A549 (cell line): ENCODE data around the gene PLD2. TPM values are rescaled to one million over a fixed set of nuclear protein-coding genes. Genes with fewer than 3 reads are reported as not detected.

Experiments used
- ATAC-seq, 2 experiments: fragments of 200-7000 bp in 1 of 2; fragments of >200 bp in 1 of 2; cut with Nextera tagmentation in 1 of 2; cut with Tn5 transposase in 1 of 2; 3 replicates each; pipeline versions ENCODE4 v1.8.0 to v1.9.1; 2018 to 2020; ENCODE audit warnings: mild to moderate bottlenecking in 1 of 2, moderate library complexity in 1 of 2
- CTCF ChIA-PET: fragments of 300-600 bp; sonication (Branson Sonifier 250); formaldehyde crosslinking; extraction: SDS; loops from one replicate; lab custom pipeline; 2021; ENCODE audit warnings: antibody characterized with exemption, inconsistent platforms; lab: Yijun Ruan, JAX
- POLR2A ChIA-PET: fragments of 350-600 bp; formaldehyde crosslinking; extraction: SDS; loops from one replicate; lab custom pipeline; 2021; ENCODE audit warnings: antibody characterized with exemption, inconsistent platforms; lab: Yijun Ruan, JAX
- DNase-seq, 2 experiments: peaks; one replicate each; pipeline versions ENCODE4 v3.0.0 to v3.0.0-alpha.2; 2011 to 2016; ENCODE audit warnings: low read depth in 1 of 2, low spot score in 1 of 2
- FAIRE-seq: peaks from 2 replicates; lab custom pipeline; 2011; peaks lifted over from hg19 to GRCh38; lab: Jason Lieb, UNC
- H3K27ac ChIP-seq, 2 experiments: fragments of >200 bp; sonication (Bioruptor Twin); formaldehyde crosslinking; 3 replicates each; pipeline ENCODE4 v1.5.1; 2016 to 2017
- H3K4me1 ChIP-seq: fragments of >200 bp; sonication (Bioruptor Twin); formaldehyde crosslinking; 3 replicates; pipeline ENCODE4 v1.6.1; 2016
- H3K4me2 ChIP-seq: fragments of >200 bp; sonication (Bioruptor Twin); formaldehyde crosslinking; 3 replicates; pipeline ENCODE4 v1.6.1; 2016
- H3K4me3 ChIP-seq: fragments of >200 bp; sonication (Bioruptor Twin); formaldehyde crosslinking; 3 replicates; pipeline ENCODE4 v1.5.1; 2016
- H3K9me3 ChIP-seq: fragments of >200 bp; sonication (Bioruptor Twin); formaldehyde crosslinking; 3 replicates; pipeline ENCODE4 v1.6.1; 2016
- CBX2 ChIP-seq: fragments of 200-600 bp; sonication (generic); IDR thresholded peaks from 2 replicates; pipeline ENCODE4 v1.6.1; 2016; ENCODE audit warnings: low read depth, mild to moderate bottlenecking, borderline replicate concordance
- CEBPB ChIP-seq, 2 experiments: fragments of >200 bp in 1 of 2; sonication (Bioruptor Twin) in 1 of 2; formaldehyde crosslinking in 1 of 2; IDR thresholded peaks; 2 replicates each; pipeline ENCODE4 v1.6.1; 2012 to 2016
- CHD2 ChIP-seq: fragments of 150-350 bp; IDR thresholded peaks from 2 replicates; pipeline ENCODE4 v1.6.1; 2014; ENCODE audit warnings: low read length; ENCODE audit not compliant: partially characterized antibody
- EP300 ChIP-seq, 2 experiments: fragments of >200 bp; sonication (Bioruptor Twin); formaldehyde crosslinking; IDR thresholded peaks; 2 replicates in 1 of 2; 3 replicates in 1 of 2; pipeline ENCODE4 v1.6.1; 2016 to 2017
- FOSL2 ChIP-seq, 2 experiments: fragments of 450-650 bp in 1 of 2; fragments of >200 bp in 1 of 2; sonication (Bioruptor Twin) in 1 of 2; formaldehyde crosslinking; IDR thresholded peaks; 2 replicates each; pipeline versions ENCODE4 v1.5.0 to v1.6.1; 2016 to 2020; ENCODE audit warnings: mild to moderate bottlenecking in 1 of 2, moderate library complexity in 1 of 2
- FOXS1 ChIP-seq: fragments of 250-450 bp; sonication (Bioruptor Pico); IDR thresholded peaks from 2 replicates; pipeline ENCODE4 v1.5.0; 2020; ENCODE audit warnings: mild to moderate bottlenecking, moderate library complexity
- HOXB5 ChIP-seq: fragments of 250-450 bp; sonication (Bioruptor Pico); IDR thresholded peaks from 2 replicates; pipeline ENCODE4 v1.5.0; 2020; ENCODE audit warnings: mild to moderate bottlenecking, moderate library complexity
- KDM1A ChIP-seq: fragments of 200-600 bp; sonication (generic); IDR thresholded peaks from 2 replicates; pipeline ENCODE4 v1.6.1; 2016; ENCODE audit warnings: low read depth, mild to moderate bottlenecking
- KDM5A ChIP-seq: fragments of 200-600 bp; sonication (generic); IDR thresholded peaks from 2 replicates; pipeline ENCODE4 v1.6.1; 2016; ENCODE audit warnings: antibody characterized with exemption, mild to moderate bottlenecking
- MAZ ChIP-seq: fragments of 150-350 bp; IDR thresholded peaks from 2 replicates; pipeline ENCODE4 v1.6.1; 2014; ENCODE audit warnings: antibody characterized with exemption, low read depth, low read length, borderline replicate concordance
- MYC ChIP-seq: IDR thresholded peaks from 2 replicates; pipeline ENCODE4 v1.6.1; 2012; ENCODE audit warnings: mild to moderate bottlenecking, inconsistent platforms, low read length, improper control_type of control experiment, borderline replicate concordance
- NPAS2 ChIP-seq: fragments of 250-450 bp; sonication (Bioruptor Pico); IDR thresholded peaks from 2 replicates; pipeline ENCODE4 v1.8.0; 2022; ENCODE audit warnings: mild to moderate bottlenecking, moderate library complexity, borderline replicate concordance
- RNF2 ChIP-seq: fragments of 200-600 bp; sonication (generic); IDR thresholded peaks from 2 replicates; pipeline ENCODE4 v1.6.1; 2016; ENCODE audit warnings: low read depth, mild to moderate bottlenecking, antibody characterized with exemption, moderate library complexity, borderline replicate concordance
- SMC3 ChIP-seq: fragments of >200 bp; sonication (Bioruptor Twin); formaldehyde crosslinking; IDR thresholded peaks from 3 replicates; pipeline ENCODE4 v1.6.1; 2018; ENCODE audit warnings: inconsistent platforms
- TFCP2L1 ChIP-seq: fragments of 250-450 bp; sonication (Bioruptor Pico); IDR thresholded peaks from 2 replicates; pipeline ENCODE4 v1.5.0; 2021; ENCODE audit warnings: mild to moderate bottlenecking
- ZFP36 ChIP-seq: fragments of 450-650 bp; IDR thresholded peaks from 2 replicates; pipeline ENCODE4 v1.6.1; 2014; ENCODE audit warnings: borderline replicate concordance; ENCODE audit not compliant: partially characterized antibody
- ZNF302 ChIP-seq: fragments of 250-450 bp; sonication (Bioruptor Pico); IDR thresholded peaks from 2 replicates; pipeline ENCODE4 v1.9.0; 2021; ENCODE audit warnings: inconsistent platforms, mild to moderate bottlenecking, moderate library complexity
- WGBS: methylation state at CpG from one replicate; pipeline ENCODE4 v1.1.6; 2017; ENCODE audit errors: missing lambda C conversion rate; 5-methylcytosine and 5-hydroxymethylcytosine counted together
- polyA plus RNA-seq, 4 experiments: library from polyadenylated mRNA; depleted of rRNA in 3 of 4; stranded (reverse); fragments of >200 nt; fragmentation: RNase III in 1 of 4; extraction: RNeasy Plus Mini Kit Qiagen cat#74134 plus additional on column Dnase treatment in 1 of 4; gene quantifications; 2 replicates in 3 of 4; 3 replicates in 1 of 4; pipeline ENCODE4 v1.2.3, GENCODE V29; 2011 to 2017
- TF ChIP-seq, protein P1 (sequence below): fragments of >200 bp; sonication (Bioruptor Twin); formaldehyde crosslinking; IDR thresholded peaks from 3 replicates; pipeline ENCODE4 v1.5.1; 2016
- TF ChIP-seq, protein P2 (sequence below): fragments of 250-450 bp; sonication (Bioruptor Pico); IDR thresholded peaks from 2 replicates; pipeline ENCODE4 v1.5.0; 2020; ENCODE audit warnings: low read depth, mild to moderate bottlenecking, moderate library complexity

Gene PLD2
- polyA plus RNA-seq, 2 of the 4 experiments (the other 2 are of a cell fraction), result 17.0 to 23.0 TPM

DNA sequence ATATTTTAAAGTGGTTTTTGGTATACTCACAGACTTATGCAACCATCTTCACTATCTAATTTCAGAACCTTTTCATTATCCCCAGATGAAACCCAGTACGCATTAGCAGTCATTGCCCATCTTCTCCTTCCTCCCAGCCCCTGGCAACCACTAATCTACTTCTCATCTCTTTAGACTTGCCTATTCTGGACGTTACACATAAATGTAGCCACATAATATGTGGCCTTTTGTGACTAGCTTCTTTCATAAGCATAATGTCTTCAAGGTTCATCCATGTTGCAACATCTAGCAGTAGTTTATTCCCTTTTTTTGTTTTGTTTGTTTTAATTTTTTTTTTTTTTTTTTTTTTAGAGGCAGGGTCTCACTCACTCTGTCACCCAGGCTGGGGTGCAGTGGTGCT is 63.9 kb downstream of the PLD2 start:
- H3K27ac ChIP-seq, result no peak overlapping the region
- no peak overlapping the region for H3K4me2 ChIP-seq
- H3K9me3 ChIP-seq, result no peaks in the 10 kb centered on the region
- TF ChIP-seq CHD2, result no peak
- no peak for TF ChIP-seq RNF2
- TF ChIP-seq FOSL2 (IDR thresholded peaks at IDR 0.05), result no peak
- TF ChIP-seq FOSL2 (CRISPR knock-in tag; IDR thresholded peaks at IDR 0.05), result no peak
- no peak for TF ChIP-seq KDM1A
- no peak for TF ChIP-seq ZFP36
- no peak for TF ChIP-seq MAZ
- TF ChIP-seq FOXS1 (CRISPR knock-in tag), result no peak
- TF ChIP-seq CEBPB (IDR thresholded peaks at IDR 0.05), result no peak
- TF ChIP-seq TFCP2L1 (CRISPR knock-in tag), result no peak
- no peak for TF ChIP-seq HOXB5 (CRISPR knock-in tag)
- no peak for TF ChIP-seq EP300 (IDR thresholded peaks at IDR 0.05)
- no peak for TF ChIP-seq CBX2
- TF ChIP-seq, protein P1, sequence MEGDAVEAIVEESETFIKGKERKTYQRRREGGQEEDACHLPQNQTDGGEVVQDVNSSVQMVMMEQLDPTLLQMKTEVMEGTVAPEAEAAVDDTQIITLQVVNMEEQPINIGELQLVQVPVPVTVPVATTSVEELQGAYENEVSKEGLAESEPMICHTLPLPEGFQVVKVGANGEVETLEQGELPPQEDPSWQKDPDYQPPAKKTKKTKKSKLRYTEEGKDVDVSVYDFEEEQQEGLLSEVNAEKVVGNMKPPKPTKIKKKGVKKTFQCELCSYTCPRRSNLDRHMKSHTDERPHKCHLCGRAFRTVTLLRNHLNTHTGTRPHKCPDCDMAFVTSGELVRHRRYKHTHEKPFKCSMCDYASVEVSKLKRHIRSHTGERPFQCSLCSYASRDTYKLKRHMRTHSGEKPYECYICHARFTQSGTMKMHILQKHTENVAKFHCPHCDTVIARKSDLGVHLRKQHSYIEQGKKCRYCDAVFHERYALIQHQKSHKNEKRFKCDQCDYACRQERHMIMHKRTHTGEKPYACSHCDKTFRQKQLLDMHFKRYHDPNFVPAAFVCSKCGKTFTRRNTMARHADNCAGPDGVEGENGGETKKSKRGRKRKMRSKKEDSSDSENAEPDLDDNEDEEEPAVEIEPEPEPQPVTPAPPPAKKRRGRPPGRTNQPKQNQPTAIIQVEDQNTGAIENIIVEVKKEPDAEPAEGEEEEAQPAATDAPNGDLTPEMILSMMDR, result no peak
- TF ChIP-seq, protein P2, sequence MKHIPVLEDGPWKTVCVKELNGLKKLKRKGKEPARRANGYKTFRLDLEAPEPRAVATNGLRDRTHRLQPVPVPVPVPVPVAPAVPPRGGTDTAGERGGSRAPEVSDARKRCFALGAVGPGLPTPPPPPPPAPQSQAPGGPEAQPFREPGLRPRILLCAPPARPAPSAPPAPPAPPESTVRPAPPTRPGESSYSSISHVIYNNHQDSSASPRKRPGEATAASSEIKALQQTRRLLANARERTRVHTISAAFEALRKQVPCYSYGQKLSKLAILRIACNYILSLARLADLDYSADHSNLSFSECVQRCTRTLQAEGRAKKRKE (CRISPR knock-in tag), result no peak
- no peak for TF ChIP-seq ZNF302 (CRISPR knock-in tag)
- no peak for TF ChIP-seq NPAS2
- no peak for TF ChIP-seq SMC3
- no peak for TF ChIP-seq MYC
- CTCF ChIA-PET, result interaction anchor here (0.9 to 1.8 kb wide), 9 partner anchors 11 to 84 kb away, joined by 3 to 9 read pairs (median 4); partner anchors contain the start of genes CHRNE, GLTPD2 and PSMB6
- 91% methylated on average over 2 of the region's 2 CpGs for WGBS
- H3K4me3 ChIP-seq, result no peak overlapping the region
- H3K4me1 ChIP-seq, result no peaks in the 10 kb centered on the region
- DNase-seq (no peak), FAIRE-seq (no peak), ATAC-seq (no peak)
- POLR2A ChIA-PET, result no interaction called here

DNA sequence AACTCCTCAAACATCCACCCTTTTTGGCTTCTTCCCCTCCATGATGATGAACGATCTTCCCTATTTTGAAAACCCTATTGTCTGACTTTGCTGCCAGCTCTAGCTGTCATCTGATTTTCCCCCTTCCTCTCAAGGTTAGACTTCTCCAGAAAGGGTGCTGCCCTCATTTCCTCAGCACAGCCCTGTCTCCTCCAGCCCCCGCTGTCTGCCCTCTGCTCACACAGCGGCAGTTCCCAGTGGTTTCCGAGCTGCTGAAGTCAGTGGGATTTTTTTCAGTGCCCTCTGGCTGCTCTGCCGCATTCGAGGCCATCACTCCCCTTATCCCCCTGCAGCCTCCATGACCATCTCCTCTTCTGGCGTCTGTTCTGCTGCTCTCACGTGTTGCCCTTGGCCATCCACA is 65.8 kb downstream of the PLD2 start:
- DNase-seq (no peak), FAIRE-seq (no peak), ATAC-seq (no peak)
- ChIA-PET CTCF (interaction anchor here (1.0 to 1.6 kb wide), 4 partner anchors 8 to 85 kb away, joined by 3 to 4 read pairs (median 4); no protein-coding TSS in a partner anchor), POLR2A (no interaction called here)
- Histone ChIP-seq H3K27ac (no peak overlapping the region), H3K9me3 (no peaks in the 10 kb centered on the region), H3K4me2 (no peak overlapping the region), H3K4me3 (no peak overlapping the region), H3K4me1 (no peaks in the 10 kb centered on the region)
- WGBS, result 91% methylated on average over 8 of the region's 8 CpGs
- TF ChIP-seq KDM5A, result no peak
- TF ChIP-seq SMC3, result no peak
- TF ChIP-seq, all 56 proteins: peak for 0

Other genes starting within 250 kb of the PLD2 start
- not detected in 2 replicates for gene GGT6, start 246.6 kb upstream of the PLD2 start, polyA plus RNA-seq (2011; rRNA removed)
- not detected in 3 replicates for gene GGT6, start 246.6 kb upstream of the PLD2 start, polyA plus RNA-seq (2017; fragmentation: RNase III; extraction: RNeasy Plus Mini Kit Qiagen cat#74134 plus additional on column Dnase treatment)
- gene SMTNL2, start 222.6 kb upstream of the PLD2 start, polyA plus RNA-seq (2011; rRNA removed), result 0.05 and 0.07 TPM in 2 replicates
- 0.06 to 0.21 TPM (median 0.10 TPM) in 3 replicates for gene SMTNL2, start 222.6 kb upstream of the PLD2 start, polyA plus RNA-seq (2017; fragmentation: RNase III; extraction: RNeasy Plus Mini Kit Qiagen cat#74134 plus additional on column Dnase treatment)
- 0.12 and 0.15 TPM in 2 replicates for gene ALOX15, start 165.5 kb upstream of the PLD2 start, polyA plus RNA-seq (2011; rRNA removed)
- gene ALOX15, start 165.5 kb upstream of the PLD2 start, polyA plus RNA-seq (2017; fragmentation: RNase III; extraction: RNeasy Plus Mini Kit Qiagen cat#74134 plus additional on column Dnase treatment), result 0.08 to 0.12 TPM in 2 of 3 replicates, not detected in the other
- 30.2 and 35.5 TPM in 2 replicates for gene PELP1, start 103.0 kb upstream of the PLD2 start, polyA plus RNA-seq (2011; rRNA removed)
- gene PELP1, start 103.0 kb upstream of the PLD2 start, polyA plus RNA-seq (2017; fragmentation: RNase III; extraction: RNeasy Plus Mini Kit Qiagen cat#74134 plus additional on column Dnase treatment), result 52.5 to 60.0 TPM (median 56.1 TPM) in 3 replicates
- gene ARRB2, start 96.5 kb upstream of the PLD2 start, polyA plus RNA-seq (2011; rRNA removed), result 73.1 and 74.9 TPM in 2 replicates
- gene ARRB2, start 96.5 kb upstream of the PLD2 start, polyA plus RNA-seq (2017; fragmentation: RNase III; extraction: RNeasy Plus Mini Kit Qiagen cat#74134 plus additional on column Dnase treatment), result 61.0 to 68.2 TPM (median 67.8 TPM) in 3 replicates
- gene MED11, start 75.7 kb upstream of the PLD2 start, polyA plus RNA-seq (2011; rRNA removed), result 57.2 and 74.0 TPM in 2 replicates
- 52.6 to 62.5 TPM (median 58.1 TPM) in 3 replicates for gene MED11, start 75.7 kb upstream of the PLD2 start, polyA plus RNA-seq (2017; fragmentation: RNase III; extraction: RNeasy Plus Mini Kit Qiagen cat#74134 plus additional on column Dnase treatment)
- 0.15 and 0.16 TPM in 2 replicates for gene ZMYND15, start 67.3 kb upstream of the PLD2 start, polyA plus RNA-seq (2011; rRNA removed)
- 0.19 to 0.22 TPM (median 0.20 TPM) in 3 replicates for gene ZMYND15, start 67.3 kb upstream of the PLD2 start, polyA plus RNA-seq (2017; fragmentation: RNase III; extraction: RNeasy Plus Mini Kit Qiagen cat#74134 plus additional on column Dnase treatment)
- gene CXCL16, start 67.2 kb upstream of the PLD2 start, polyA plus RNA-seq (2011; rRNA removed), result 13.8 and 20.5 TPM in 2 replicates
- gene CXCL16, start 67.2 kb upstream of the PLD2 start, polyA plus RNA-seq (2017; fragmentation: RNase III; extraction: RNeasy Plus Mini Kit Qiagen cat#74134 plus additional on column Dnase treatment), result 9.1 to 11.2 TPM (median 10.1 TPM) in 3 replicates
- 0.80 and 1.2 TPM in 2 replicates for gene TM4SF5, start 35.3 kb upstream of the PLD2 start, polyA plus RNA-seq (2011; rRNA removed)
- gene TM4SF5, start 35.3 kb upstream of the PLD2 start, polyA plus RNA-seq (2017; fragmentation: RNase III; extraction: RNeasy Plus Mini Kit Qiagen cat#74134 plus additional on column Dnase treatment), result 0.51 to 1.2 TPM (median 0.68 TPM) in 3 replicates
- gene VMO1, start 20.8 kb upstream of the PLD2 start, polyA plus RNA-seq (2011; rRNA removed), result 0.50 and 0.58 TPM in 2 replicates
- gene VMO1, start 20.8 kb upstream of the PLD2 start, polyA plus RNA-seq (2017; fragmentation: RNase III; extraction: RNeasy Plus Mini Kit Qiagen cat#74134 plus additional on column Dnase treatment), result 0.39 to 1.1 TPM (median 0.81 TPM) in 3 replicates
- not detected in 2 replicates for gene GLTPD2, start 18.2 kb upstream of the PLD2 start, polyA plus RNA-seq (2011; rRNA removed)
- gene GLTPD2, start 18.2 kb upstream of the PLD2 start, polyA plus RNA-seq (2017; fragmentation: RNase III; extraction: RNeasy Plus Mini Kit Qiagen cat#74134 plus additional on column Dnase treatment), result not detected in 3 replicates
- 376 and 414 TPM in 2 replicates for gene PSMB6, start 11.0 kb upstream of the PLD2 start, polyA plus RNA-seq (2011; rRNA removed)
- gene PSMB6, start 11.0 kb upstream of the PLD2 start, polyA plus RNA-seq (2017; fragmentation: RNase III; extraction: RNeasy Plus Mini Kit Qiagen cat#74134 plus additional on column Dnase treatment), result 387 to 424 TPM (median 414 TPM) in 3 replicates
- gene MINK1, start 26.2 kb downstream of the PLD2 start, polyA plus RNA-seq (2011; rRNA removed), result 41.3 and 47.1 TPM in 2 replicates
- 65.2 to 73.1 TPM (median 66.9 TPM) in 3 replicates for gene MINK1, start 26.2 kb downstream of the PLD2 start, polyA plus RNA-seq (2017; fragmentation: RNase III; extraction: RNeasy Plus Mini Kit Qiagen cat#74134 plus additional on column Dnase treatment)
- gene C17orf107, start 92.4 kb downstream of the PLD2 start, polyA plus RNA-seq (2011; rRNA removed), result 0.11 and 0.13 TPM in 2 replicates
- gene C17orf107, start 92.4 kb downstream of the PLD2 start, polyA plus RNA-seq (2017; fragmentation: RNase III; extraction: RNeasy Plus Mini Kit Qiagen cat#74134 plus additional on column Dnase treatment), result 0.16 to 0.30 TPM (median 0.25 TPM) in 3 replicates
- gene CHRNE, start 95.9 kb downstream of the PLD2 start, polyA plus RNA-seq (2011; rRNA removed), result 0.07 and 0.10 TPM in 2 replicates
- gene CHRNE, start 95.9 kb downstream of the PLD2 start, polyA plus RNA-seq (2017; fragmentation: RNase III; extraction: RNeasy Plus Mini Kit Qiagen cat#74134 plus additional on column Dnase treatment), result 0.12 to 0.14 TPM (median 0.13 TPM) in 3 replicates
- gene GP1BA, start 125.1 kb downstream of the PLD2 start, polyA plus RNA-seq (2011; rRNA removed), result not detected in 2 replicates
- gene GP1BA, start 125.1 kb downstream of the PLD2 start, polyA plus RNA-seq (2017; fragmentation: RNase III; extraction: RNeasy Plus Mini Kit Qiagen cat#74134 plus additional on column Dnase treatment), result not detected in 3 replicates
- 60.2 and 64.4 TPM in 2 replicates for gene SLC25A11, start 132.9 kb downstream of the PLD2 start, polyA plus RNA-seq (2011; rRNA removed)
- 64.4 to 69.2 TPM (median 67.9 TPM) in 3 replicates for gene SLC25A11, start 132.9 kb downstream of the PLD2 start, polyA plus RNA-seq (2017; fragmentation: RNase III; extraction: RNeasy Plus Mini Kit Qiagen cat#74134 plus additional on column Dnase treatment)
- gene RNF167, start 133.1 kb downstream of the PLD2 start, polyA plus RNA-seq (2011; rRNA removed), result 98.7 and 110 TPM in 2 replicates
- gene RNF167, start 133.1 kb downstream of the PLD2 start, polyA plus RNA-seq (2017; fragmentation: RNase III; extraction: RNeasy Plus Mini Kit Qiagen cat#74134 plus additional on column Dnase treatment), result 83.9 to 93.7 TPM (median 86.4 TPM) in 3 replicates
- 1,417 and 1,732 TPM in 2 replicates for gene PFN1, start 141.4 kb downstream of the PLD2 start, polyA plus RNA-seq (2011; rRNA removed)
- 3,195 to 3,341 TPM (median 3,230 TPM) in 3 replicates for gene PFN1, start 141.4 kb downstream of the PLD2 start, polyA plus RNA-seq (2017; fragmentation: RNase III; extraction: RNeasy Plus Mini Kit Qiagen cat#74134 plus additional on column Dnase treatment)
- gene ENO3, start 144.0 kb downstream of the PLD2 start, polyA plus RNA-seq (2011; rRNA removed), result 52.5 and 53.5 TPM in 2 replicates
- gene ENO3, start 144.0 kb downstream of the PLD2 start, polyA plus RNA-seq (2017; fragmentation: RNase III; extraction: RNeasy Plus Mini Kit Qiagen cat#74134 plus additional on column Dnase treatment), result 79.0 to 109 TPM (median 102 TPM) in 3 replicates
- gene SPAG7, start 160.7 kb downstream of the PLD2 start, polyA plus RNA-seq (2011; rRNA removed), result 72.6 and 94.9 TPM in 2 replicates
- 101 to 102 TPM (median 102 TPM) in 3 replicates for gene SPAG7, start 160.7 kb downstream of the PLD2 start, polyA plus RNA-seq (2017; fragmentation: RNase III; extraction: RNeasy Plus Mini Kit Qiagen cat#74134 plus additional on column Dnase treatment)
- 12.4 and 17.7 TPM in 2 replicates for gene CAMTA2, start 180.5 kb downstream of the PLD2 start, polyA plus RNA-seq (2011; rRNA removed)
- gene CAMTA2, start 180.5 kb downstream of the PLD2 start, polyA plus RNA-seq (2017; fragmentation: RNase III; extraction: RNeasy Plus Mini Kit Qiagen cat#74134 plus additional on column Dnase treatment), result 30.1 to 33.8 TPM (median 30.3 TPM) in 3 replicates
- 0.66 and 0.86 TPM in 2 replicates for gene INCA1, start 190.4 kb downstream of the PLD2 start, polyA plus RNA-seq (2011; rRNA removed)
- gene INCA1, start 190.4 kb downstream of the PLD2 start, polyA plus RNA-seq (2017; fragmentation: RNase III; extraction: RNeasy Plus Mini Kit Qiagen cat#74134 plus additional on column Dnase treatment), result 1.1 to 1.3 TPM (median 1.1 TPM) in 3 replicates
- 42.0 and 48.4 TPM in 2 replicates for gene KIF1C, start 190.8 kb downstream of the PLD2 start, polyA plus RNA-seq (2011; rRNA removed)
- gene KIF1C, start 190.8 kb downstream of the PLD2 start, polyA plus RNA-seq (2017; fragmentation: RNase III; extraction: RNeasy Plus Mini Kit Qiagen cat#74134 plus additional on column Dnase treatment), result 74.0 to 77.4 TPM (median 76.5 TPM) in 3 replicates
- gene SLC52A1, start 228.3 kb downstream of the PLD2 start, polyA plus RNA-seq (2011; rRNA removed), result 1.4 and 1.9 TPM in 2 replicates
- 1.0 to 1.4 TPM (median 1.3 TPM) in 3 replicates for gene SLC52A1, start 228.3 kb downstream of the PLD2 start, polyA plus RNA-seq (2017; fragmentation: RNase III; extraction: RNeasy Plus Mini Kit Qiagen cat#74134 plus additional on column Dnase treatment)